ENCODE results near the gene CABP1.
A peak's percentile ranks its signal among the peaks of the same experiment; 100 is the strongest.
"Not testable (repeated sequence)": the region's sequence is repeated elsewhere in the genome, so short reads cannot be mapped to it uniquely, and the experiment has no call there.

Gene CABP1

DNA sequence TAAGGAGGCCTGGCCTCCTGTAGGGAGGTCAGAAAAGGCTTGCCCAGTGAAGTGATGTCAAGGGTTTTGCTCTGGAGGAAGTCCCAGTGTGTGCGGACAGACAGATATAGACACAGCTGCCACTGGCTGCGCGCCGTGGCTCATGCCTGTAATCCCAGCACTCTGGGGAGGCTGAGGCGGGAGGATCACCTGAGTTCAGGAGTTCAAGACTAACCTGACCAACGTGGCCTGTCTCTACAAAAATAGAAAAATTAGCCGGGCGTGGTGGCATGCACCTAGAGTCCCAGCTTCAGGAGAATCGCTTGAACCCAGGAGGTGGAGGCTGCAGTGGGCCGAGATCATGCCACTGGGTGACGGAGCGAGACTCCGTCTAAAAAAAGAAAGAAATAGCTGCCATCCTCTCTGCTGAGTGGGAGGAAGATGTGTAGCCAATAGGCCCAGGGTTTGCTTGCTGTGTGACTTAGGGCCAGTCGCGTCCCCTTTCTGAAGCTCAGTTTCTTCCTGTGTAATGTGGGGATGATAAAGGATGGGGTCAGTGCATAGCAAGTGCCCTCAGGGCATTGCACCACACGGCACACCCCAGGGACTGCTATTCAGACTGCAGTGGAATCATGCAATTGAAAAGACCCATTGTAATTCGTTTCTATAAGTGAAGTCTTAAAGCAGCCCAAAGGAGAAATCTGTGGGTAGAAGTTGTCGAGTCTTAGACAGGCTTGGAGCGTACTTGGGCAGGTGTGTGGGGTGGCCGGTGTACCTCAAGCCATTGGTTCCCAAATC, 27.9 kb downstream of the CABP1 start:
- no peak for DNase-seq (ENCODE audit: low spot score)

DNA sequence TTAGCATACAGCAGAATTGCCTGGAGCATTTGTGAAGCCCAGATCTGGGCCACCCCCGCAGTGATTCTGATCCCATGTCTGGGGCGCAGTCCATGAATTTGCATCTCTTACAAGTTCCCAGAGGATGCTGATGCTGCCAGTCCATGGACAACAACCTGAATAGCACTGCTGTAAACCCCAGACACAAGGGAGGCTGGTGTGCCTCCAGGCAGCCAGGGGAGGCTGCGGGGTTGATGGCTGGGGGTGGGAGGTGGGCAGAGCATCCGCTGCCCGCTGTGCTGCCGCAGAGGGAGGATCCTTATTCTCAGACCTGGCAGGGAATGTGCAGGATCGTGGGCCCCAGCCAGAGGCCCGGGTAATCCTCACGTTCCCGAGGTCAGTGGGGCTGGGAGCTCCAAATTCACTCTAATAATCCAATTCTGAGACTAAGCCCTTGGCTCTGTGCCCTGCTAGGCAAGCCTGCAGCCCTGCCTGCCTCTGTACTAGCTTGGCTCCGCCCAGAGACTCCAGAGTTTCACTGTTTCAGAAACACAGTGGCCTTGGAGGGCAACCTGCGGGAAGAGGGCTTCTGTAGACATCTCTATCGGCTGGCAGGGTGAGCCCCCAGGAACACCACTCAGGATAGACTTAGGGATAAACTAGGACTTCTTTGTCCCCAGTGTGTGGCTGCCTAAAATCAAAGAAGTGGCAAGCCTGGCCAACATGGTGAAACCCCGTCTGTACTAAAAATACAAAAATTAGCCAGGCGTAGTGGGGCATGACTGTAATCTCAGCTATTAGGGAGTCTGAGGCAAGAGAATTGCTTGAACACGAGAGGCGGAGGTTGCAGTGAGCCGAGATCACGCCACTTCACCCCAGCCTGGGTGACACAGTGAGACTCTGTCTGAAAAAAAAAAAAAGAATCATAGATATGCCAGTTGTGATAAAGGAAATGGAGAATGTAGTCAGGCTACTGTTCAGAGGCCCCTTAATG, 28.7 kb downstream of the CABP1 start:
- no peak for DNase-seq (ENCODE audit: low spot score)

GRCh38 chr12:120670237-120670636, 29.8 kb downstream of the CABP1 start:
- not testable (repeated sequence) for DNase-seq (ENCODE audit: low spot score)

DNA sequence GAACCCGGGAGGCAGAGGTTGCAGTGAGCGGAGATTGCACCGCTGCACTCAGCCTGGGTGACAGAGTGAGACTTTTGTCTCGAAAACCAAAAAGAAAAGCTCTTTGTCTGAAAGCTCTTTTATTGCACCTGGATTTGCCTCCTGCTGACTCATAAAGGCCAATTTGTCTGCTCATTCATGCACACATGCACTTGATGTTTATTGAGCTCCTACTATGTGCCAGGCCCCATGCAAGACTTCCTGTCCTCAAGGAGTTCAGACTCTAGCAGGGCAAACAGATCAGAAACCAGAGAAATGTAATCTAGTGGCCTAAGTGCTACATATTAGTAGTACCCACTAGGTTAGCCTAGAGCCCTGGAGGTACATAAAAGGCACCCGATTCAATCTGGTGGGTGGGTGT, 30.2 kb downstream of the CABP1 start:
- DNase-seq (ENCODE audit: low spot score): no peak

DNA sequence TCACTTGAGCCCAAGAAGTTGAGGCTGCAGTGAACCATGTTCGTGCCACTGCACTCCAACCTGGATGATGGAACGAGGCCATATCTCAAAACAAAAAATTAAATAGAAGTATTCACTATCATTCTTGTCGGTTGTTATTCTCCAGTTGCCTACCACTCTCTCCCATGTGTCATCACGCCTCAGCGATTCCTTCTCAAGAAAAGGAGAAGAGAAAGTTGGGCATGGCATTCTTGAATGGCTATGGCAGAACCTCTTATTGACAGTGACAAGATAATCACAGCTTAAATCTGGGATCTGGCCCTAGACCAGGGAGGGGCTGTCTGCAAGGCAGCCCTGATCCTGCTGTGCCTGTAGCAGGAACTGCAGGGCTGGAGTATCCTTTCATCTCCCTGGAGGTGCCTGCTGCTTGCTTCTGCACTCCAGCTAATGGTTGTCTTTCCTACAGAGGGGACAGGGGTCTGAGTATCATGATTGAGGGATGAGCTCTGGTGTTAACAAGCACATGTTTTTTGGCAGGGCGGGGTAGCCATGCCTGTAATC, 33.7 kb downstream of the CABP1 start:
- DNase-seq (ENCODE audit: low spot score): no peak

DNA sequence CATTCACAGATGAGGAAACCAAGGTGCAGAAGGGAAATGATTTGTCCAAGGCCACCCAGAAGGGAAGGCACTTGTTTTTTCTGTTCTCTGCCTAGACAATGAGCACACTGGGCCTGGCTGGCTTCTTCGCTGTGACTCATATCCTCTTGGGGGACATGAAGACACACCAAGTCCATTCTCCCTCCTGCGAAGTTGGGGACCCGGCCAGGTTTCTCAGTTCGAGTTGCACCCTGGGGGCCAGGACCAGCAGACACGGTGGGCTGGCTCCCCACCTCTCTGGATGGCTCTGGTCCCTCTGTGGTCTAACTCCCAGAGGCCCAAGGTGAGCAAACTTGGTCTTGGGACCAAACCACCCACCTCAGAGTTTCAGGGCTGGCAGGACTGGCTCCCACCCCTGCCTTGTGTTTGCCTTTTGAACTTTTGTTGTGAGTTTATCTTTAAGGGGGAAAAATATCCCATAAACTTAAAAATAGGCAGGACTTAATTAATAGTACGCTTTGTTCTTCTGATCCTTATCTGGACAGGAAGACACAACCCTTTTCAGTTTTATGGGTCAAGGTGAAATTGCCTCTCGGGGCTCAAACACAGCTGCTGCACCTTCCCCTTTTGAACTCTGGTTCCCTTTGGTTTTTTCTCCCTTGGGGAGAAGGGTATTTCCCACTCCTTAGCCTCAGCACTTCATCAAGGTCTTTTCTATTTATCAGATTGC, 37.5 kb downstream of the CABP1 start:
- DNase-seq (ENCODE audit: low spot score): peak; percentile 67

GRCh38 chr12:120678572-120678971, 38.1 kb downstream of the CABP1 start:
- no peak for DNase-seq (ENCODE audit: low spot score)

DNA sequence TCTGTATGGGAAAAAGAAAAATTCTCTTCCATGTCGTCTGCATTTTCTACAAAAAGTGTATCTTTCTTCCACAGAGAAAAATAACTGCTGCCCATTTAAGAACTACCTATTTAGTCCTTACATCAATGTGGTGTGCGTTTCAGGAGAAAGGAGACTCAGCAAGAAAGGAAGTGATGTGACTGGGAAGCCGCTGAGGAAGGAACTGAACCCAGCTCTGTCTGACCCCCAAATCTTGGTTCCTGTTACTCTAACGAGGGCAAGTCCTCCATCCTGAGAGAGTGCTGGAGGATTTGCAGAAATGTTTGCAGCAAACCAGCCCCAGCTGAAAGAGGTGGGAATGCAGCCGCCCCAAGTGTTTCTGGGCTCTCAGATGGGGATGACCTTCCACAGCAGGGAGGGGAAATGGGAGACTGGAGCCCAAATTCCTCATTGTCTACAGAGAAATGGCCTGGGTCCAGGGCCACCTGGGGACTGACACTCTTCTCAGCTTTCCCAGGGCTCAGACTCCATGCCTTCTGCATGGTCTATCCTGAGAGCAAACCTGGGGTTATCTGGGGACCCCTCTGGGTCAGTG, 39.8 kb downstream of the CABP1 start:
- DNase-seq (ENCODE audit: low spot score): no peak

GRCh38 chr12:120684523-120684932, 44.1 kb downstream of the CABP1 start:
- peak; percentile 81 for DNase-seq (ENCODE audit: low spot score)

DNA sequence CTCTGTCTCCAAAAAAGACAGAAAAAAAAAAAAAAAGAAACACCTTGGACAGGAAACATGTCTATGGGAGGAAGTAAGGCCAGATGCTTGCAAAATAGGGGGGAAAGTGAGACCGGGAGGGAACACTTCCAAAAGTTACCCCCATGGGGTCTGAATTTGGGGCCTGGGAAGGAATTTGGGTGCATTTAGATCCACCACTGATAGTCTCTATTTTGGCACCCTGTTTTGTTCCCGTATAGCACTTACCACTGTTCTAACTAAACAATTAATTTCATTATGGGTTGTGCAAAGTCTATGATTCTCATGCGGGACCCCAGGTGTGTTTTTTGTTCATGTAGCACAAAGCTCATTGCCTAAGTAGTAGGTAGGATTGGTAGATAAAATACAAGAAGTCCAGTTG, 45.1 kb downstream of the CABP1 start:
- DNase-seq (ENCODE audit: low spot score): no peak

DNA sequence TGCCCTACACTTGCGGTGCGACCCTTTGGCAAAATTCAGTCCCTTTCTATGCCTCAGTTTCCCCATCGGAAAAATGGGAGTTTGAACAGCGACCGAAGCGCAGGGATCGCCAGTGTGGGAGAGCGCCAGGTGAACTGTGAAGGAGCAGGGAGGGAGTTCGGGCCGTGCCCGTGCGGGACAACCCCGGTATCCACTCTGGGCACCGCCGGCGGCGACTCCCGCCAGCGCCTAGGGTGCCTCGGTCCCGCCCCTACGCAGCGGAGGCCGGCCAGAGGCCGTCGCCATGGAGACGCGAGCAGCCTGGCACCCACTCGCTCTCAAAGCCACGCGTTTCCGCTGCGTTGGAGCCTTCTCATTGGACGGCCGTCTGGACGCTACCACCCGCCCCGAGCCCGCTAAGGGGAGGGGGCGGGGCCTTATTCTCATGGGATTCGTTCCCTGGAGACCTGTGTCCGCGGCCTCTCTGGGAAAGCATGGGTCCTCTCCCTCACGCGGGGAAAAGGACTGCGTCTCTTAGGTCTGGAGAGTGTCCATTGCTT, 45.8 kb downstream of the CABP1 start:
- DNase-seq (ENCODE audit: low spot score): peak; percentile 98

DNA sequence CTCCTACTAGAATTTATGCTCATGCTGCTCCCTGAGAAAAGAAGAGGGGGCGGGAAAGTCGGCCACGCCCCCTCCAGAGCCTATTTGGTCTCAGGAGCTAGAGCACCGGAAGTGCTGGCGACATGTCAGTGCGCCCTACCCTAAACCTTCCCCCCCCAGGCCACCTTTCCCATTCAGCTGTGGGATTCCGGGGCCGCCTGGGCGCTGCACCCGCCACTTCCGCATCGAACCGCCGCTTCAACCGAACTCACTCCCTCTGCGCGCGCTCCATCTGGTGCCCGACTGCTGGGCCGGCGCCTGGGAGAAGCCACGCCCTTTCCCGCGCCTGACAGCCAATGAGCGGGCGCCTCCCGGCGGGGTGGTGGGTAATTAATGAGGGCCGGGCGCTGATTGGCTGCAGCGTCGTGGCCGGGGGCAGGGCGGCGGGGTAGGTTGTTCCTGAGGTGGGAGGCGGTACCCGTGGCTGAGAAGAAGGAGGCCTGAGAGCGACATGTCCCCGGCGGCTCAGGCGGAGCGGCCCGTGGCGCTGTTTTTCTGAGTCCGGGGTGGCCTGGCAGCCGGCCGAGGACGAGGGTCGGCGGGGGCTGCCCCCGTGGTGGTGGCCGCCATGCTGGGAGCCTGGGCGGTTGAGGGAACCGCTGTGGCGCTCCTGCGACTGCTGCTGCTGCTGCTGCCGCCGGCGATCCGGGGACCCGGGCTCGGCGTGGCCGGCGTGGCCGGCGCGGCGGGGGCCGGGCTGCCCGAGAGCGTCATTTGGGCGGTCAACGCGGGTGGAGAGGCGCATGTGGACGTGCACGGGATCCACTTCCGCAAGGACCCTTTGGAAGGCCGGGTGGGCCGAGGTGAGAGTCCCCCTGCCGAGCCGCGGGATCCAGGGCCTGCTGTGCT, 46.5 kb downstream of the CABP1 start, which contains the start of gene MLEC:
Gene MLEC, plus strand, starts transcription at position 460 of the 888 bp plus-strand sequence. Its CDS starts 148 bp downstream, at position 608.
- DNase-seq (ENCODE audit: low spot score): peak; percentile 99

- no peak for DNase-seq (ENCODE audit: low spot score)
Measured at GRCh38 chr12:120687578-120688289, 47.3 kb downstream of the CABP1 start.

DNA sequence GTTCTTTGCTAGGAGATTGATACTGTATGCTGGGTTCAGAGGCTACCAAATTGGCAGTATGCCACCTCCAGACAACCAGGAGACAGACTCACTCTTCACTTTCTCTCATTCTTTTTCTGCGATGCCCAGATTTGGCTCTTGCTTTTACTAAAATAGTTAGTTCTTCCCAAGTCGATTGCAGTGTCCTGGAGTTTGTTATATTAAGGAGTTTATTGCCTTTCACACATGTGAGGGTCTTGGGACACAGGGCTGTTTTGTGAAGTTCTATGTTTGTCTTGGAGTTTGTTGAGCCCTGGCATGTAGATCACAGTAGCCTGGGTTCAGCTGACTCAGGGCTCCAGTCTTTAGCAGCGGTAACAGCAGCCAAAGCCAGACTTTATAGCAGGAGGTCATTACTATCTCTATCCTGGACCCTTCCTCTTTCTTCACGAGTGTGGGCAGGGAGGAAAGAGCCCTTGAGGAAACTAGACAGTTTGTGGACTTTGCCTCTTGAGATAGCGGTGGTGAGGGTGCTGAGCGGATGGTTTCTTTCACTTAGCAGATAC, 48.2 kb downstream of the CABP1 start:
- DNase-seq (ENCODE audit: low spot score): no peak

- DNase-seq (ENCODE audit: low spot score): no peak
Measured at GRCh38 chr12:120689397-120690082, 49.1 kb downstream of the CABP1 start.

- no peak for DNase-seq (ENCODE audit: low spot score)
Measured at GRCh38 chr12:120690083-120690450, 49.6 kb downstream of the CABP1 start.

- DNase-seq (ENCODE audit: low spot score): no peak
Measured at GRCh38 chr12:120690978-120691377, 50.6 kb downstream of the CABP1 start.

GRCh38 chr12:120692524-120693033, 52.2 kb downstream of the CABP1 start:
- no peak for DNase-seq (ENCODE audit: low spot score)

DNA sequence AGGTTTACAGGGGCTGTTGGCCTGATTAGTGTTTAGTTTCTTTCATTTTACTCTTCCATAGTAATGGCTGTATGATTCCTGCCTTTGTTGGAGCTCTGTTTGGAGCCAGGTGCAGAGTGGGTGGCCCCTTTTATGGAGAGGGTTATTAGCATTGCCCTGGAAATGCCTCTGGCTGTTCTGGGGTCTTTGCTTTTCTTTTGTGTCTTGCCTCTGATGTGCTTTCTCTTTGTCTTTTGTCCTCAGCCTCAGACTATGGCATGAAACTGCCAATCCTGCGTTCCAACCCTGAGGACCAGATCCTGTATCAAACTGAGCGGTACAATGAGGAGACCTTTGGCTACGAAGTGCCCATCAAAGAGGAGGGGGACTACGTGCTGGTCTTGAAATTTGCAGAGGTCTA, 53.4 kb downstream of the CABP1 start:
- no peak for DNase-seq (ENCODE audit: low spot score)
